RCC 7860 (cell line): ENCODE results near the gene CTDSPL2.
"Not testable (repeated sequence)": the region's sequence is repeated elsewhere in the genome, so short reads cannot be mapped to it uniquely, and the experiment has no call there.

Experiments
- DNase-seq: peaks from one replicate; pipeline ENCODE4 v3.0.0-alpha.2; 2015; ENCODE audit warnings: low spot score
- FAIRE-seq: peaks from 2 replicates; lab custom pipeline; 2012; peaks lifted over from hg19 to GRCh38; lab: Jason Lieb, UNC

Gene CTDSPL2

GRCh38 chr15:44482090-44482489, 54.7 kb downstream of the CTDSPL2 start:
- FAIRE-seq (no peak), DNase-seq (no peak)

DNA sequence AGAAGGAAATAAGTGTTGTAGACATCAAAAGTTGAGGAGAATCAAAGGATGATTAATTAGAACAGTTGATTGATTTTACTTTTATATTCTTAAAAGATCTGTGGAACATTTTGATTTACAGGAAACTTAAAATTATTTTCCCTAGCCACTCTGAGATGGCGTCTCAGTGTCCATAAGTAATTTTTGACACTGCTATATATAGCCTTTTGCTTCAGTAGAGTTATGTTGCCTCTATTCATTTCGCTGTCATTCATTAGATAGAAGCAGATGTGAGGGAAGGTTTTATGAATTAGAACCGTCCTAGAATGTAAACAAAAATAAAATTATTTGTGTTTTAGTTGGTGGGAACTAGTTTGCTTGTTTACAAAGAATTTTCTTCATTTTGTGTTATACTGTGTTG, 58.5 kb downstream of the CTDSPL2 start:
- no peak for FAIRE-seq
- no peak for DNase-seq

DNA sequence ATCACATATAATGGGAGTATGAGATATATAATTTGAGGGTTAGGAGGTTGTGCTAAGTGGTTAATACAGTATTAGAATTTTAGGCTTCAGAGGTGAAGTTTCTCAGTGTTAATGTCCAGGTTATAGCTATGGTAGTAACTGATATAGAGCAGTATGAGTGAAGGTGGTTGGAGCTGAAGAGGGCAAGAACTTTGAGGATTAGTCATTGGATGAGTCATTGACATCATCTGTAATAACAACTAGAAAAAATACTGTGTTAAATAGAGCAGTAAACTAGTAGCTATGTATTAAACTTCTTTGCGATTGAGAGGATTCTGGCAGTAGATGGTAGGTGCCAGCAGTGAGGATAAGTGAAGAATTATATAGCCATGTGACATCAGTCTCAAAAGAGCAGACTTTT, 62.0 kb downstream of the CTDSPL2 start:
- DNase-seq = peak; percentile 94
- peak; percentile 99 for FAIRE-seq

DNA sequence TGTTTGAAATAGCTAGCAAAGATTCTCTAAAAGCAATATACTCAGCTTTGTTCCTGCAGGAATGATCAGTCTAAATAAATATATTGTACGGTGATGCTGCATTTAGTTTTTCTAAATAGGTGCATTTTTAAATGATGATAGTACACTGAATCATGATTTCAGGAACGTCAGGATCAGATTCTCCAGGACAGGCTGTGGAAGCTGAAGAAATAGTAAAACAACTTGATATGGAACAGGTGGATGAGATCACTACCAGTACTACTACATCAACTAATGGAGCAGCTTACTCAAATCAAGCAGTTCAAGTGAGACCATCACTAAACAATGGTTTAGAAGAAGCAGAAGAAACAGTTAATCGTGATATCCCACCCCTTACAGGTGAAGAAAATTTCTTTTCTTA, 63.2 kb downstream of the CTDSPL2 start:
- DNase-seq = no peak
- peak; percentile 11 for FAIRE-seq

DNA sequence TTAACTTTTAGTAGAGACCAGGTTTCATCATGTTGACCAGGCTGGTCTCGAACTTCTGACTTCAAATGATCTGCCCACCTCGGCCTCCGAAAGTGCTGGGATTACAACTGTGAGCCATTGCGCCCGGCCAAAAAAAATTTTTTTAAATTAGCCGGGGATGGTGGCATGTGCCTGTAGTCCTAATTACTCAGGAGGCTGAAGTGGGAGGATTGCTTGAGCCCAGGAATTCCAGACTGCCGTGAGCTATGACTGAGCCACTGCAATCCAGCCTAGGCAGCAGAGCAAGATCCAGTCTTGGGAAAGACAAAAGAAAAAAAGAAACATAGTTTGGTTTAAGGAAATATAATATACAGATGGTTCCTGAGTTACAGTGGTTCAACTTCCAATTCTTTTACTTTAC, 64.6 kb downstream of the CTDSPL2 start:
- DNase-seq (no peak), FAIRE-seq (no peak)

- FAIRE-seq (no peak), DNase-seq (no peak)
These were observed 65.2 kb downstream of the CTDSPL2 start for GRCh38 chr15:44492672-44493071.

- DNase-seq (no peak), FAIRE-seq (no peak)
These were observed 68.1 kb downstream of the CTDSPL2 start for GRCh38 chr15:44495562-44495961.

GRCh38 chr15:44500555-44500954, 73.1 kb downstream of the CTDSPL2 start:
- DNase-seq (no peak), FAIRE-seq (no peak)

DNA sequence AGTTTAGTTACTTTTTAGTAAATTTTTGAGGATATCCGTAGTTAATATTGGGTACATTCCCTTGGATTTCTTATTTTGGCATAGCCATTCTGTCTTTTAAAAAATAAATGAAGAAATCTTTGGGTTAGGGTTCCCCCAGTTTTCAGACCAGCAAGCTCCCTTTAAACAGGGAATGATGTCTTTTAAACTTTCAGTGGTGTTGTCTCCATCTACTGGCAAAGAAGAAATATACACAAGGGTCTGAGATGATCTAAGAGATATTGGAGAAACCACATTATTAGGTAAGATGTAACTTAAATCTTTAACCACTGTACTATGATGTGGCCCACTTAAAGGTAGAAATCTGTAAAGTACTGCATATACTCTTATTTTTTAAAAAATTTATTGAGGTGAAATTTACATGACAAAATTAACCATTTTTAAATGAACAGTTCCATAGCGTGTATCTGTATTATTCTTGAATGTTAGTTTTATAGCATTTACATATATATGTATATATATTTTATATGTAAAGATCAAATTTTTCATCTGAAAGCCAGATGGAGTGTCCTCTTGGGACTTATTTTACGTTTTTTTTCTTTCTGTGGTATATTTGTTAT, 74.4 kb downstream of the CTDSPL2 start:
- peak; percentile 84 for FAIRE-seq

GRCh38 chr15:44516436-44516835, 89.0 kb downstream of the CTDSPL2 start:
- no peak for DNase-seq
- no peak for FAIRE-seq

More for the DNA sequence above, 74.4 kb downstream of the CTDSPL2 start:
- peak; percentile 48 for DNase-seq

DNA sequence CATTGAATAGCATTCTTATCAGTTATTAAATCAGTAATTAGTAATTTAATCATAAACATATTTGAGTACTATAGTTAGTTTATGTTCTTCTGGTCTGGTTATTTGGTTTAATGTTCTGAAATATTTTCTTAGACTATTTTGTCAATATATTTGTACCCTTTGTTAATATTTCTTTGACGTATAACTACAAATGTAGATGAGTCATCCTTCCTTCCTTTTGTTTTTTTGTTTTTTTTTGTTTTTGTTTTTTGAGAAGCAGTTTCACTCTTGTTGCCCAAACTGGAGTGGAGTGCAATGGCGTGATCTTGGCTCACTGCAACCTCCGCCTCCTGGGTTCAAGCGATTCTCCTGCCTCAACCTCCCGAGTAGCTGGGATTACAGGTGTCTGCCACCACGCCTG, 92.1 kb downstream of the CTDSPL2 start:
- DNase-seq (no peak), FAIRE-seq (peak; percentile 33)

DNA sequence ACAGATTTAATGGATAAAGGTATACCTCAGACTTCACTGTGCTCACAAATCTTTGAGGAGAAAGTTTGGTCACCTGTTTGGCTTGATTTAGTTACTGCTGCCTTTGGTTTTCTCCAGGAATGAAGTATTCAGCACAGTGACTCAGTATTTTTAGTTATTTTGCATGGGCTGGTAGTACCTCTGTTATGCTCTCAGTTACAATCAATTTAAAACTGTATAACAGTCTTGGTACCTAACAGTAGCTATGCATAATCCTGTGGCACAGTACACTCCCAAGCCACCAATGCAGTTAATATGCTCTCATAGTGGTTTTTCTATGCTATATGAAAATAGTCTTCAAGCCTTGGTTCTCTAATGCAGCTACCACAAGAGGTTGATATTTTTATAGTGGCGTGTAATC, 97.6 kb downstream of the CTDSPL2 start:
- FAIRE-seq = no peak
- DNase-seq = no peak

DNA sequence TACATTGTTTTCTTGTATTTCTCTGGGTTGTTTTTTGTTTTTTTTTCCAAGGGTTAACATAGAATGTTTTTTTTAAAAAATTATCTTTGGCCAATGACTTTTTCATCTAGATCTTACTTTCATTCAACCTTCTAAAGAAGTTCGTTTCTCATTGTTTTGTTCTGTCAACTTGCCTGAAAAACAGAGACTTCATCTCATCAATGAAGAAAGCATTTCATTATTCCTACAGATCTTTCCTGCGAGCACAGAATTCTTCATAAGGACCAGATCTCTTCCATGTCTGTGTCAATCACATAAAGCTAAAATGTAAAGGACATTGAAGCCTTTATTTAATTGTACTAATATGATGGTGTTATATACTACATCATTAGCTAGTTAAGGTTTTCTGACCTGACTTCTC, 99.8 kb downstream of the CTDSPL2 start:
- FAIRE-seq (no peak), DNase-seq (no peak)

GRCh38 chr15:44529864-44530604, 102.6 kb downstream of the CTDSPL2 start:
- DNase-seq (no peak), FAIRE-seq (no peak)

DNA sequence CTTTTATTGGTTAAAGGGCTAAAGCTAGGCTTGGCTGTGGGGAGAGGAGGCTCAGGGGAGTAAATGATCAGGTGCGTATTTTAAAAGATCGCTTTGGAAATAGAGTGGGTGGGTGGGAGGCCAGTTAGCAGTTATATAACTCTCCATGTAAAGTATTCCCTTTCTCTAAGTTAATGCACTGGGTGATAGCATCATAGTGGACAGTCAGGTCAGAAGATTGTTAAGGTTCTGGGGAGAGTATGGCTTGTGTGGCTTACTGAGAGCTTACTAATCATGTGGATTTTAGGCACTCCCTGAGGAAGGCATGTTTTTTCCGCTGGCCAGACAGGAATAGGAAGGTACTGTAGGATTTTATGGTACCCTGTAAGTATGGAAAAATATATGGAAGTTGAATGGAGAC, 103.2 kb downstream of the CTDSPL2 start:
- FAIRE-seq (no peak), DNase-seq (no peak)

- not testable (repeated sequence) for DNase-seq, FAIRE-seq
These were observed 104.8 kb downstream of the CTDSPL2 start for GRCh38 chr15:44532275-44532674.

DNA sequence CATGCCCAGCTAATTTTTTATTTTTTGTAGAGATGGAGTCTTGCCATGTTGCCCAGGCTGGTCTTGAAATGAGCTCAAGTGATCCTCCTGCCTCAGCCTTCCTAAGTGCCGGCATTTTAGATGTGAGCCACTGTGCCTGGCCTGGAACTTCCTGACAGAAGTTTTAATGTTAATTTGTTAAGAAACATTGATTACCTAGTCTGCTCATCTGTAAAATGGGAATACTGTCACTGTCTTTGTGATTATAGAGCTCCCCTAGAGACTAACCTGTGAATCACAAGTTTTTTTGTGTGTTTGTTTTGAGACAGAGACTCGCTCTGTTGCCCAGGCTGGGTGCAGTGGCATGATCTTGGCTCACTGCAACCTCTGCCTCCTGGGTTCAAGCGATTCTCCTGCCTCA, 105.3 kb downstream of the CTDSPL2 start:
- DNase-seq = no peak
- no peak for FAIRE-seq

- no peak for FAIRE-seq
These were observed 107.7 kb downstream of the CTDSPL2 start for GRCh38 chr15:44535092-44535491.

GRCh38 chr15:44535523-44536301, 108.3 kb downstream of the CTDSPL2 start:
- no peak for DNase-seq
- no peak for FAIRE-seq

More at GRCh38 chr15:44535092-44535491, 107.7 kb downstream of the CTDSPL2 start:
- no peak for DNase-seq

DNA sequence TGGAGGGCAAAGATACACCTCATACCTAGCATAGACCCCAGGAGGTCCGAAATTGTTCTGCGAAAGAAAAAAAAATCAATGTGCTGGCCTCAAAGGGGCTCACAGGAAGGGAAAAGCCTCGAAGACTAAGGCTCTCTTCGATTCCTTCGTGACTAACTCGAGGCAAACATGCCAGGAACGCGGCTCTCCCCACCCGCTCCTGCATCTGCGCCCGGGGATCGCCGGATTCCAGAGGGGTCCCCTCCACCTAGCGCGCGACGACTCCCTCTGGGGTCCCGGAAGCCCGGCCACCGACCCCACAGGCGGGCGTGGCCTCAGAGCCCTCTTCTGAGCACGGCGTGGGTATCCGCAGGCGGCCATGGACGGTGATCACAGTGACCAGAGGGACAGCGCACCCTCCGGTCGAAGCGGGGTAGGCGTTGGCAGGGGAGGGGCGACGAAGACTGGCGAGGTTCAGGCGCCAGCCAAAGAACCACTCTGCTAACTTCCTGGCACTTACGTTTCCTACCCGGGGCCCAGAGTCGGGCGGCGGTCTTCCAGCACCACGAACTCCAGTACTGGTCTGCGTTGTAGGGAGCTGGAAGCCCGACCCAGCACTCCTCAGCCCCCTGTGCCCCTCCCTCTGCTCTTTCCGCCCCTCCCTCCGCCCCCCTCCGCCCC, 109.0 kb downstream of the CTDSPL2 start:
- DNase-seq (peak; percentile 86), FAIRE-seq (no peak)
